Stimulated activated CD4-positive, alpha-beta T cell treated with anti-CD3 and anti-CD28 coated beads, Interleukin-1b, Interleukin-23, amount 100 ng/mL, for 4 hours (primary cell): Measurements from ENCODE around the gene OR4D2.

Source experiments
- DNase-seq, 2 donors: peaks; one replicate each; pipeline ENCODE4 v3.0.0-alpha.2; 2020; ENCODE audit warnings: low read depth in 2 of 2

OR4D2 gene

GRCh38 chr17:58174871-58175270, 8.1 kb downstream of the OR4D2 start:
- no peak for DNase-seq

GRCh38 chr17:58176200-58176599, 9.4 kb downstream of the OR4D2 start:
- no peak for DNase-seq

GRCh38 chr17:58181796-58182195, 15.0 kb downstream of the OR4D2 start:
- DNase-seq: no peak

- DNase-seq: no peak
Observed at GRCh38 chr17:58183514-58183913, 16.7 kb downstream of the OR4D2 start.

- no peak for DNase-seq
Observed at GRCh38 chr17:58184308-58184985, 17.7 kb downstream of the OR4D2 start.

GRCh38 chr17:58184986-58185761, 18.4 kb downstream of the OR4D2 start:
- no peak for DNase-seq

- no peak for DNase-seq
Observed at GRCh38 chr17:58186591-58186990, 19.8 kb downstream of the OR4D2 start.

- DNase-seq: no peak
Observed at GRCh38 chr17:58187063-58187462, 20.3 kb downstream of the OR4D2 start.

- no peak for DNase-seq
Observed at GRCh38 chr17:58187675-58188074, 20.9 kb downstream of the OR4D2 start.

GRCh38 chr17:58189436-58190146, 22.8 kb downstream of the OR4D2 start:
- no peak for DNase-seq

GRCh38 chr17:58191241-58191896, 24.6 kb downstream of the OR4D2 start:
- no peak for DNase-seq

- DNase-seq: no peak
Observed at GRCh38 chr17:58192612-58193011, 25.8 kb downstream of the OR4D2 start, which contains the start of gene EPX. TSS of gene EPX (plus strand) at chr17:58192726. CDS start at chr17:58192847, 121 bp downstream.

GRCh38 chr17:58193641-58194255, 27.0 kb downstream of the OR4D2 start:
- no peak for DNase-seq

GRCh38 chr17:58195518-58196123, 28.8 kb downstream of the OR4D2 start:
- DNase-seq: no peak

- DNase-seq: no peak
Observed at GRCh38 chr17:58196610-58197009, 29.8 kb downstream of the OR4D2 start.

GRCh38 chr17:58200024-58200633, 33.3 kb downstream of the OR4D2 start:
- peak; percentile 34 to 50 for DNase-seq

GRCh38 chr17:58202859-58203258, 36.1 kb downstream of the OR4D2 start:
- DNase-seq: no peak

GRCh38 chr17:58204796-58205195, 38.0 kb downstream of the OR4D2 start:
- no peak for DNase-seq

GRCh38 chr17:58205936-58206335, 39.2 kb downstream of the OR4D2 start:
- no peak for DNase-seq

GRCh38 chr17:58207451-58207850, 40.7 kb downstream of the OR4D2 start:
- DNase-seq: no peak

- DNase-seq: no peak
Observed at GRCh38 chr17:58208344-58208743, 41.6 kb downstream of the OR4D2 start.
